ENCODE measurements around the gene LSAMP. TPM values are rescaled to one million over a fixed set of nuclear protein-coding genes. Genes with fewer than 3 reads are reported as not detected.

Gene LSAMP
- polyA plus RNA-seq, 1 experiment: 2.7 TPM

GRCh38 chr3:116318370-116318769 is 126.9 kb downstream of the LSAMP start:
- no peaks in the 10 kb centered on the region for H3K36me3 ChIP-seq (ENCODE audit: control insufficient read depth, insufficient read depth, low read length)
- no peaks in the 10 kb centered on the region for H3K27me3 ChIP-seq (ENCODE audit: control insufficient read depth, insufficient read depth, low read length)
- DNase-seq (ENCODE audit: low read depth): no peak
- CTCF ChIA-PET: interaction anchor here (0.6 kb wide), 1 partner anchor 306 kb away, joined by 4 read pairs; no protein-coding TSS in a partner anchor
- no peak overlapping the region for H3K4me3 ChIP-seq (ENCODE audit: low read depth, low read length)
- POLR2A ChIA-PET: no interaction called here
- no peak for TF ChIP-seq CTCF (IDR thresholded peaks at IDR 0.05; ENCODE audit: insufficient read depth, low read depth, low read length)

- Histone ChIP-seq H3K27me3 (ENCODE audit: control insufficient read depth, insufficient read depth, low read length) (no peaks in the 10 kb centered on the region), H3K4me3 (ENCODE audit: low read depth, low read length) (no peak overlapping the region), H3K36me3 (ENCODE audit: control insufficient read depth, insufficient read depth, low read length) (no peaks in the 10 kb centered on the region)
- POLR2A ChIA-PET: no interaction called here
- TF ChIP-seq CTCF (IDR thresholded peaks at IDR 0.05; ENCODE audit: insufficient read depth, low read depth, low read length): no peak
- CTCF ChIA-PET: no interaction called here
- no peak for DNase-seq (ENCODE audit: low read depth)
Observed at GRCh38 chr3:116316771-116317170, 128.5 kb downstream of the LSAMP start.

- no peak for DNase-seq (ENCODE audit: low read depth)
- TF ChIP-seq CTCF (IDR thresholded peaks at IDR 0.05; ENCODE audit: insufficient read depth, low read depth, low read length): no peak
- Histone ChIP-seq H3K36me3 (ENCODE audit: control insufficient read depth, insufficient read depth, low read length) (no peaks in the 10 kb centered on the region), H3K27me3 (ENCODE audit: control insufficient read depth, insufficient read depth, low read length) (no peaks in the 10 kb centered on the region), H3K4me3 (ENCODE audit: low read depth, low read length) (no peak overlapping the region)
- POLR2A ChIA-PET: interaction anchor here (0.6 kb wide), 1 partner anchor 9 kb away, joined by 3 read pairs; no protein-coding TSS in a partner anchor
- CTCF ChIA-PET: no interaction called here
Observed at GRCh38 chr3:116314476-116314875, 130.8 kb downstream of the LSAMP start.

- CTCF ChIA-PET: interaction anchor here (0.7 kb wide), 1 partner anchor 11 kb away, joined by 3 read pairs; no protein-coding TSS in a partner anchor
- no peak for TF ChIP-seq CTCF (IDR thresholded peaks at IDR 0.05; ENCODE audit: insufficient read depth, low read depth, low read length)
- DNase-seq (ENCODE audit: low read depth): no peak
- POLR2A ChIA-PET: no interaction called here
- Histone ChIP-seq H3K27me3 (ENCODE audit: control insufficient read depth, insufficient read depth, low read length) (no peaks in the 10 kb centered on the region), H3K36me3 (ENCODE audit: control insufficient read depth, insufficient read depth, low read length) (no peaks in the 10 kb centered on the region), H3K4me3 (ENCODE audit: low read depth, low read length) (no peak overlapping the region)
Observed at GRCh38 chr3:116306720-116307119, 138.6 kb downstream of the LSAMP start.

GRCh38 chr3:116306149-116306548 is 139.1 kb downstream of the LSAMP start:
- ChIA-PET CTCF (interaction anchor here (0.7 kb wide), 1 partner anchor 10 kb away, joined by 3 read pairs; no protein-coding TSS in a partner anchor), POLR2A (no interaction called here)
- DNase-seq (ENCODE audit: low read depth): no peak
- H3K27me3 ChIP-seq (ENCODE audit: control insufficient read depth, insufficient read depth, low read length): no peaks in the 10 kb centered on the region
- H3K36me3 ChIP-seq (ENCODE audit: control insufficient read depth, insufficient read depth, low read length): no peaks in the 10 kb centered on the region
- no peak overlapping the region for H3K4me3 ChIP-seq (ENCODE audit: low read depth, low read length)
- no peak for TF ChIP-seq CTCF (IDR thresholded peaks at IDR 0.05; ENCODE audit: insufficient read depth, low read depth, low read length)
